AG10803 (cell line): ENCODE measurements around the gene SEC11A.

ENCODE experiments used
- DNase-seq: peaks from one replicate; pipeline ENCODE4 v3.0.0; 2010; ENCODE audit warnings: low read depth
- H3K4me3 ChIP-seq: 2 replicates; pipeline ENCODE4 v1.5.1; 2011; ENCODE audit warnings: mild to moderate bottlenecking, low read length, control low read depth
- CTCF ChIP-seq: conservative IDR thresholded peaks from 2 replicates; pipeline ENCODE4 v1.5.1; 2011; ENCODE audit warnings: mild to moderate bottlenecking, low read length, control low read depth, inconsistent platforms

SEC11A gene

GRCh38 chr15:84658788-84659411 is 57.0 kb downstream of the SEC11A start:
- peak overlapping the region; percentile 64 for H3K4me3 ChIP-seq
- DNase-seq: no peak
- TF ChIP-seq CTCF: no peak

- peak; percentile 53 for TF ChIP-seq CTCF
- peak within 1 kb of the TSS; percentile 64 for H3K4me3 ChIP-seq
- peak; percentile 69 for DNase-seq
Measured at GRCh38 chr15:84658080-84658787, 57.7 kb downstream of the SEC11A start, which contains the start of gene NMB. NMB (minus strand) TSS chr15:84658199; CDS start chr15:84658152, 47 bp downstream.

DNA sequence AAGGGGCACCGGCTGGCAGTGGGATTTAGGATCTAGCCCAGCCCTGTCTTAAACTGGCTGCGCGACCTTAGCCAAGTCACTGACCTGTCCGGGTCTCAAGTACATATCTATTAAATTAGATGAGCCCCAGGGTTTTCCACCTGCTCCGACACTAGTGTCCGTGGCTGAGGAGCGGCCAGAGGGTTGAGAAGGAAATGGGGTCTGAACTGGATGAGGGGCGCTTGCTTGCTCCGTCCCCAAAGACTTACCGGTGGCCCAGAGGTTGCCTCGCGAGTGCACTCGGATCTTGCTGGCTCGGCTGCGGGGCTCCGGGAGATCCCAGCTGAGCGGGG is 58.2 kb downstream of the SEC11A start:
- peak overlapping the region; percentile 64 for H3K4me3 ChIP-seq
- no peak for TF ChIP-seq CTCF
- DNase-seq: no peak

DNA sequence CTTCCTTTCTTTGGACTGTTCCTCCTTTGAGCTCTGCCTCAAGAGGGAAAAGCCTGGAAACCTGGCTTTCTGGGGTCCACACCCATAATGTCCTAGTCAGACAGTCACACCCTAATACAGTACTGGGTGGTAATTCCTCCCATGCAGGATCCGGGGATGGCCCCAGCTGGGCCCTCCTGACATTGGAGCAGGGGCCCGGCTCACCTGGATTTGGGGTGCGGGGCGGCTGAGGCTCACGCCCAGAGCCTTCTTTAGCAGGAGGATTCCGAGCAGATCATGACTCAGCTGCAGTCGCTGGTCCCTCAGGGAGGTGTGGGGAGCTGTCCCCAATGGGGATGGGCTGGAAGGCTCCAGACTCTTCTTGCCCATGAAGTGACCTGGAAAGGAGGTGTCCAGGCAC is 59.0 kb downstream of the SEC11A start:
- DNase-seq: no peak
- TF ChIP-seq CTCF: no peak
- no peak overlapping the region for H3K4me3 ChIP-seq

DNA sequence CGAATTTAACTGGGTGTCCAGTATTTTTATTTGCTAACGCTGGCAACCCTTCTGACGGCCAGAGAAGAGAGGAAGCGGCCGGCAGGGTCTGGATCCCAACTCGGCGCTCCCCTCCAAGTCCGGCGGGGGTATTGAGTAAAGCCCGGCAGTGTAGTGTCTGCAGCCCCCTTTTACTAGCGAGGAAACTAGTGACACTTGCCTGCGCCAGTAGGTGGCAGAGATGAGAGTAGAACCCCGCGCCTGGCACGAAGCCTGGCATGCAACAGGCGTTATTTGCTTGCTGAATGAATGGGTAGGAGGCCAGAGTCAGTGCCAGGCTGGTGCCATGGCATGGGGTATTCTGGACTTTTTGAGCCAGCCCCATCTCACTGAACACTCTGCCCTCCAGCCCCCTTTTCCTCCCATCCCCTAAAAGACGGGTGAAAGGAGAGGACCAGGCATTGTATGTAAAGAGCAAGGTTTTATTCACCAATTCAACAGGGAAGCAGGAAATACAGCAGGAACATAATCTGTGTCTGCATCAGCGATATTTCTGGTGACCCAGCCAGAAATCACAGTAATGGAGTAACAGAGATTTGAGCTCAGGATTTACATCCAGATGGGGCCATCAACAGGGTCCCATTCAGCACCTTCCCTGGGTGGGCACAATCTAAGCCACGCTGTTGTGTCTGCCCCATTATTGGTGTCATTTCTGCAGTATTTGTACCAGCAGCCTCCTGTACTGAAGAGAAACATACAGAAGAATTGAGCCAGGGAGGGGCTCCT is 61.1 kb downstream of the SEC11A start:
- H3K4me3 ChIP-seq: peak overlapping the region; percentile 99
- peak; percentile 79 for TF ChIP-seq CTCF
- peak; percentile 84 for DNase-seq

- H3K4me3 ChIP-seq: peak within 1 kb of the TSS; percentile 99
- peak; percentile 91 for DNase-seq
- no peak for TF ChIP-seq CTCF
Measured at GRCh38 chr15:84653910-84654688, 61.8 kb downstream of the SEC11A start, which contains the start of gene WDR73. WDR73 (minus strand) TSS chr15:84654283; CDS start chr15:84654274, 9 bp downstream.
